VCaP (cell line): ENCODE measurements around the gene MYO10.

Experiments used
- H3K27ac ChIP-seq: fragments of 450-650 bp; 2 replicates; pipeline ENCODE4 v1.5.1; 2017
- CTCF ChIP-seq: fragments of 450-650 bp; conservative IDR thresholded peaks from 2 replicates; pipeline ENCODE4 v1.5.1; 2017; ENCODE audit warnings: mild to moderate bottlenecking, moderate library complexity

The MYO10 gene

GRCh38 chr5:16884595-16884994 is 51.5 kb downstream of the MYO10 start:
- TF ChIP-seq CTCF = no peak
- H3K27ac ChIP-seq = peak overlapping the region; percentile 79

GRCh38 chr5:16883806-16884205 is 52.3 kb downstream of the MYO10 start:
- peak overlapping the region; percentile 79 for H3K27ac ChIP-seq
- no peak for TF ChIP-seq CTCF

GRCh38 chr5:16883176-16883575 is 52.9 kb downstream of the MYO10 start:
- TF ChIP-seq CTCF = no peak

GRCh38 chr5:16881251-16881650 is 54.8 kb downstream of the MYO10 start:
- H3K27ac ChIP-seq = peak overlapping the region; percentile 58
- TF ChIP-seq CTCF = no peak

More at GRCh38 chr5:16883176-16883575, 52.9 kb downstream of the MYO10 start:
- H3K27ac ChIP-seq = peak overlapping the region; percentile 79

GRCh38 chr5:16880547-16880946 is 55.5 kb downstream of the MYO10 start:
- peak overlapping the region; percentile 58 for H3K27ac ChIP-seq

GRCh38 chr5:16879650-16880049 is 56.4 kb downstream of the MYO10 start:
- H3K27ac ChIP-seq = peak overlapping the region; percentile 58
- no peak for TF ChIP-seq CTCF

More at GRCh38 chr5:16880547-16880946, 55.5 kb downstream of the MYO10 start:
- no peak for TF ChIP-seq CTCF

- H3K27ac ChIP-seq = peak overlapping the region; percentile 58
- no peak for TF ChIP-seq CTCF
These were observed 56.9 kb downstream of the MYO10 start for GRCh38 chr5:16879191-16879590.
